Skeletal muscle tissue (tissue), 4 donors: Measurements from ENCODE around the gene CFAP298. TPM values are rescaled to one million over a fixed set of nuclear protein-coding genes. Genes with fewer than 3 reads are reported as not detected.
"Not testable (repeated sequence)": the region's sequence is repeated elsewhere in the genome, so short reads cannot be mapped to it uniquely, and the experiment has no call there.

Experiments
- H3K27ac ChIP-seq: one replicate; pipeline ENCODE4 v1.7.0; 2013; ENCODE audit warnings: mild to moderate bottlenecking, low read depth, low read length, inconsistent platforms
- H3K27me3 ChIP-seq, 3 donors: one replicate each; pipeline ENCODE4 v1.7.0; 2013; ENCODE audit warnings: low read length in 3 of 3; ENCODE audit not compliant: control insufficient read depth in 3 of 3, insufficient read depth in 3 of 3
- H3K36me3 ChIP-seq, 3 donors: one replicate each; pipeline ENCODE4 v1.7.0; 2013; ENCODE audit warnings: low read length in 3 of 3; ENCODE audit not compliant: control insufficient read depth in 3 of 3, insufficient read depth in 3 of 3
- H3K4me1 ChIP-seq, 3 donors: one replicate each; pipeline ENCODE4 v1.7.0; 2013; ENCODE audit warnings: low read length in 3 of 3, mild to moderate bottlenecking in 3 of 3; ENCODE audit not compliant: control insufficient read depth in 3 of 3, insufficient read depth in 3 of 3
- H3K4me3 ChIP-seq, 3 donors: one replicate each; pipeline ENCODE4 v1.7.0; 2013; ENCODE audit warnings: low read length in 3 of 3
- H3K9ac ChIP-seq, 3 donors: one replicate each; pipeline ENCODE4 v1.7.0; 2013; ENCODE audit warnings: low read length in 3 of 3, mild to moderate bottlenecking in 3 of 3, moderate library complexity in 2 of 3, low read depth in 1 of 3
- H3K9me3 ChIP-seq, 3 donors: one replicate each; pipeline ENCODE4 v1.7.0; 2013; ENCODE audit warnings: low read length in 3 of 3; ENCODE audit not compliant: control insufficient read depth in 3 of 3
- total RNA-seq: library from RNA; depleted of rRNA; stranded (reverse); fragments of >200 nt; gene quantifications from one replicate; pipeline ENCODE4 v1.2.3, GENCODE V29; 2014
- donor health status: Osteomylitis.

CFAP298 gene
- total RNA-seq, 1 donor from 2014 or later, result 14.6 TPM

DNA sequence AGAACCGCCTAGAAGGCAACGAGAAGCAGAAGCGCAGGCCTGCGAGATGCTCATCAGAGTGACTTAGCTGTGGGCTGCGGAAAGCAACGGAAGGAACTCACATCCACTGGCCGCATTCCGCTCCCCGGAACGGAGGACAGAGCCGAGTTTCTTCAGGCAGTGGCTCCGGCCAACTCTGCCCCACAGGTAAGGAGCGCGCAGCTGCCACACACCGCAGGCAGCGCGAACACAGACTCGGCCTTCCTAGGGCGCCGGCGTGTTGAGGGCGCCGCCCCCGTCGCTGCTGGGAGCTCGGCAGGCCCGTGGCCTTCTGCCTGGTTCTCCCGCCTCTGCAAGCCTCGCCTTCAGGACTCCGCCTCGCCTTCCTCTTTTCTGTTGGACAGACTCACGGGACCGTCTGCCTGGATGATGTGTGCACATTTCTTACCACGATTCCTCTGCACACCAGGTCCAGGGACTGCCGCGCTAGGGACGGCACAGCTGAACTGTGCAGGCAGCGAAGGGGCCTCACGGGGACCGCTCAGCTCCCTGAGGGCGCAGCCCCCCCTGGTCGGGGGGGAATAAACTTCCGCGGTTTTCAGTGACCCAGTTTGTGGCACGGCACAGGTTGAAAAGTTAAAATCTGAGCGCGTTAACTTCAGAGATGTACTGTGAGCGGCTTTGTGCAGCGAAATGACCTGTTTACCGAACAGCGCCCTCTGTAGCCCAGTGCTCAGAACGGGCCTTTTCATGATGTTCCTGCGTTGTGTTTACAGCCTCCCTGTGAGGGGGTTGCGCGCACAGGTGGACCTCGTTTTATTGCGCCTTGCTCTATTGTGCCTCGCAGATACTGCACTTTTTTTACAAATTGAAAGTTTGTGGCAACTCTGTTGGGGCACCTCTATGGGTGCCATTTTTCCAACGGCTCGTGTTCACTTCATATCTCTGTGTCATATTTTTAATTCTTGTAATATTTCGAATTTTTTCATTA lies 42.6 kb downstream of the CFAP298 start:
- Histone ChIP-seq H3K27ac (peak overlapping the region; percentile 39), H3K4me3 (peak overlapping the region; percentile 72 to 81 (median 79)), H3K9me3 (no peaks in the 10 kb centered on the region), H3K36me3 (no peaks in the 10 kb centered on the region), H3K4me1 (peaks cover 9 to 10% (median 9%) of the 10 kb centered on the region in 3 donors), H3K9ac (peak overlapping the region; percentile 69 to 87 (median 75)), H3K27me3 (peaks cover 0 to 6% (median 5%) of the 10 kb centered on the region in 3 donors)

DNA sequence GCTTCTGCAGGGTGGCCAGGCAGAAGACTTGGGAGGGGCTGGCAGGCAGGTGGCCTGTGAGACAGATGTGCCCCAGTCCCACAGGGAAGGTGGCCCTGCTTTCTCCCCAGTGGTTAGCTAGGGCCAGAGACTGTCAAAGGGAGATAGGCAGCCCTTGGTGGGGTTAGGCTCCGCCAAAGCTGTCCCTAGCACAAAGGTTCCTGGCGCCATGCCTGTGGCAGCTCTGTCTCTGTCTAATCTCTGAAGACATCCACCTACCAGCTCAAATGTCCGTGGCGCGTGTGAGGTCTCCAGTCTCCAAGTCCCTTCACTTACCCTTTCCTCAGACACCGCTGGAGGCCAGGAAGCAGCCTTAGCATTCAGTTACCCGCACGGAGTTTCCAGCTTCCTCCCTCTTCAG lies 44.6 kb downstream of the CFAP298 start:
- H3K4me3 ChIP-seq, result no peak overlapping the region

DNA sequence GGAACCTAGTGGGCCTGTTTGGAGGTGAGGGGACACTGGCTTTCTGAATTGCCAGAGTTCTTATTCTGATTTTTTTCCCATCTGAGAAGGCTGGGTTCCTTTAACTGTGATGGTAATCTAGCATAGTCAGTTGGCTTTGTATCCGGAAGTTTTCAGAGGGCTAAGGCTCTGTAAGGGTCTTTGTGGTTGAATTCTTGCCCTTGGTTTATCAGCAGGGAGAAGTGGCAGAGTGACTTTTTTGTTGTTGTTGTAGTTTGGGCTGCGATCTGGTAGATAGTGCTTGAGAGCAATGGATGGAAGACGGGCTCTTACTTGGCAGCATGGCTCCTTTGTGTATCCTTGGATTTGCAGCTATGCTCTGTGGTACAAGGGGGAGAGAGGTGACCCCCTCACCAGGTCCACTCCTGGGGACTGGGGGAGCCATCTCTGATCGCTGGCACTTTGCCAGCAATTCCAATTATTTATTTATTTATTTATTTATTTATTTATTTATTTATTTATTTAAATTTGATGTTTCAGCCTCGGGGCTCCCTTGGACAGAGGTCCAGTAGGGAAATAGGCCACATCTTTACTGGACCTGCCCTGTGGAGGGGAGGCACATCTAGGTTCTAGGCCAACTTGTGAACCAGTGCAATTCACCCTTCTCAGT lies 45.3 kb downstream of the CFAP298 start:
- H3K9me3 ChIP-seq, result no peaks in the 10 kb centered on the region
- H3K4me1 ChIP-seq, result peaks cover 9 to 10% (median 9%) of the 10 kb centered on the region in 3 donors
- H3K27me3 ChIP-seq, result no peaks in the 10 kb centered on the region
- H3K27ac ChIP-seq, result no peak overlapping the region
- H3K36me3 ChIP-seq, result no peaks in the 10 kb centered on the region
- H3K9ac ChIP-seq, result no peak overlapping the region
- no peak overlapping the region for H3K4me3 ChIP-seq

More for the DNA sequence above, 44.6 kb downstream of the CFAP298 start:
- Histone ChIP-seq H3K27ac (no peak overlapping the region), H3K4me1 (peaks cover 9 to 10% (median 9%) of the 10 kb centered on the region in 3 donors), H3K27me3 (peaks cover 0 to under 1% (median under 1%) of the 10 kb centered on the region in 3 donors), H3K9ac (no peak overlapping the region), H3K9me3 (no peaks in the 10 kb centered on the region), H3K36me3 (no peaks in the 10 kb centered on the region)

DNA sequence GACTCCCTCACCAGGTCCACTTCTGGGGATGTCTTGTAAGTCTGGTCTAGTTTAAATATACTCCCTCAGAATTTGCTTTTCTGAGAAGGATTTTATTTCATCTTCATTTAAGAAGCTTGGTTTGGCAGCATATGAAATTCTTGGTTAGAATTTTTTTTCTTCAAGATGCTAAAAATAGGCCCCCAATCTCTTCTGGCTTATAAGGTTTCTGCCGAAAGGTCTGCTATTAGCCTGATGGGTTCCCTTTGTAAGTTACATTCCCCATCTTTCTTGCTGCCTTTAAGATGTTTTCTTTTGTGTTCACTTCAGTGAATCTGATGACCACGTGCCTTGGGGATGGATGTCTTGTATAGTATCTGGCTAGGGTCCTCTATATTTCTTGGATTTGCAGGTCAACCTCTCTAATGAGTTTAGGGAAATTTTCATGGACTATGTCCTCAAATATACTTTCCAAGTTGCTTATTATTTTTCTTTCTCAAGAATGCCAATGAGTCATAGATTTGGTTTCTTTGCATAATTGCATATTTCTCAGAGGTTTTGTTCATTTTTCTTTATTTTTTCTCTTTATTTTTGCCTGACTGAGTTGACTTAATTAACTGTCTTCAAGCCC lies 46.2 kb downstream of the CFAP298 start:
- Histone ChIP-seq H3K9me3 (no peaks in the 10 kb centered on the region), H3K27me3 (no peaks in the 10 kb centered on the region), H3K4me1 (peaks cover 9 to 10% (median 9%) of the 10 kb centered on the region in 3 donors), H3K27ac (no peak overlapping the region), H3K4me3 (no peak overlapping the region), H3K36me3 (no peaks in the 10 kb centered on the region), H3K9ac (no peak overlapping the region)

DNA sequence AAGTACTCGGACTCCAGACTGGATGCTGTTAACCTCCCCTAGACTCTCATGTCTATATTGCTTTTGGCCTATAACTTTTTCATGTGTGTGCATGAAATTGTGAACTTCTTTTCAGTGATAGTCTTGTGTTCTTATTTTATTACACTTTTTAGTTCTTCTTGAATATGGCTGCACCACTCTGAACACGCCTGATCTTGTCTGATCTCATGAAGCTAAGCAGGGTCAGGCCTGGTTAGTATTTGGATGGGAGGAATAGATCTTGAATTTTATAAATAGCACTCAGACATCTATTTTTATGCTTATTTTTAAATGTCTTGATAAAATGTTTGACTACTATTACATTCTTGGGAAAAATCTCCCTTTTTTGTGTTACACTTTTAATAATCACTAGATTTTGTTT lies 49.3 kb downstream of the CFAP298 start:
- Histone ChIP-seq H3K4me3 (no peak overlapping the region), H3K36me3 (no peaks in the 10 kb centered on the region), H3K27ac (peak overlapping the region; percentile 26), H3K9me3 (no peaks in the 10 kb centered on the region), H3K4me1 (no peaks in the 10 kb centered on the region), H3K27me3 (no peaks in the 10 kb centered on the region), H3K9ac (no peak overlapping the region)

DNA sequence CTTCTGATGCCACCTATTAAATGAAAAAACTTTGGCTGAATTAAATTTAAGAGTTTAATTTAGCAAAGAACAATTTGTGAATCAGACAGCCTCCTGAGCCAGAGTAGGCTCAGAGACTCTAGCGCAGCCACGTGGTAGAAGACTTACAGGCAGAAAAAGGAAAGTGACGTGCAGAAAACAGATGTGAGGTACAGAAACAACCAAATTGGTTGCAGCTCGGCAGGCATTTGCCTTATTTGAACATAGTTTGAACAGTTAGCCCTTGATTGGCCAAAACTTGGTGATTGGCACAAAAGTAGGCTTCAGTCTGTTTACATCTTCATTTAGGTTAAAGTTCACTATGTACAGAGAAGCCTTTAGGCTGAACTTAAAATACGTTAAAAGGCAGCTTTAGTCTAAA lies 49.8 kb downstream of the CFAP298 start:
- Histone ChIP-seq H3K4me3 (no peak overlapping the region), H3K9ac (peak overlapping the region in 1 of 3 donors; percentile 10), H3K4me1 (no peaks in the 10 kb centered on the region), H3K36me3 (no peaks in the 10 kb centered on the region), H3K9me3 (no peaks in the 10 kb centered on the region), H3K27me3 (no peaks in the 10 kb centered on the region), H3K27ac (peak overlapping the region; percentile 26)

DNA sequence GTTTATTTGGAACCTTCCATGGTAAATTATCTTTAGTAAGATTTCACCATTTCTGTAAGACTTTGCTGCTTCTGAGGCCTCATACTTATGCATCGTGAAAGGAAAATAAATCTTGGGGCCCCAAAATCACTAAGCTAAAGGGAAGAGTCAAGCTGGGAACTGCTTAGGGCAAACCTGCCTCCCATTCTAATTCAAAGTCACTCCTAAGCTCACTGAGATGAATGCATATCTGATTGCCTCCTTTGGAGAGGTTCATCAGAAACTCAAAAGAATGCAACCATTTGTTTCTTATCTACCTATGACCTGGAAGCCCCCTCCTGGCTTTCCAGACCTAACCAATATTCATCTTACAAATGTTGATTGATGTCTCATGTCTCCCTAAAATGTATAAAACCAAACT lies 50.7 kb downstream of the CFAP298 start:
- H3K36me3 ChIP-seq, H3K27me3 ChIP-seq, H3K9me3 ChIP-seq, H3K4me1 ChIP-seq, H3K9ac ChIP-seq, H3K27ac ChIP-seq, H3K4me3 ChIP-seq: not testable (repeated sequence)

DNA sequence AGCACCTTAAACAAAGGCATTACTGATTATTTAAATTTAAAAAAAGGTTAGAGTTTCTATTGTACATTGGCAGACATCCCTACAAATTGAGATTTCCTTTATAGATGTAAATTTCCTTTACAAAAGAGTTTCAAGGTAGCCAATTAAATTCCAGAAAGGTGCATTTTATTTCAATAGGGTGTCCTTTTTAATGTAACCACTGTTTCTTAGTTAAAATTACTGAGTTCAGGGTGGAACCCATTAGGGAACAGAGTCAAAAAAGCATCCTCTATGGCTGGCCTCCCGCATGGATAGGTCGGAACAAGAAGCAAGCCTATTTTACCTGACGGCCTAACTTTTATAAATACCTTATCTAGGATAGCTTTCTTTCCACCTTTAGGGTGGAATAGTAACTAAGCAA lies 51.3 kb downstream of the CFAP298 start:
- Histone ChIP-seq H3K4me3 (no peak overlapping the region), H3K27me3 (no peaks in the 10 kb centered on the region), H3K36me3 (no peaks in the 10 kb centered on the region), H3K27ac (no peak overlapping the region), H3K4me1 (no peaks in the 10 kb centered on the region), H3K9me3 (no peaks in the 10 kb centered on the region), H3K9ac (no peak overlapping the region)

DNA sequence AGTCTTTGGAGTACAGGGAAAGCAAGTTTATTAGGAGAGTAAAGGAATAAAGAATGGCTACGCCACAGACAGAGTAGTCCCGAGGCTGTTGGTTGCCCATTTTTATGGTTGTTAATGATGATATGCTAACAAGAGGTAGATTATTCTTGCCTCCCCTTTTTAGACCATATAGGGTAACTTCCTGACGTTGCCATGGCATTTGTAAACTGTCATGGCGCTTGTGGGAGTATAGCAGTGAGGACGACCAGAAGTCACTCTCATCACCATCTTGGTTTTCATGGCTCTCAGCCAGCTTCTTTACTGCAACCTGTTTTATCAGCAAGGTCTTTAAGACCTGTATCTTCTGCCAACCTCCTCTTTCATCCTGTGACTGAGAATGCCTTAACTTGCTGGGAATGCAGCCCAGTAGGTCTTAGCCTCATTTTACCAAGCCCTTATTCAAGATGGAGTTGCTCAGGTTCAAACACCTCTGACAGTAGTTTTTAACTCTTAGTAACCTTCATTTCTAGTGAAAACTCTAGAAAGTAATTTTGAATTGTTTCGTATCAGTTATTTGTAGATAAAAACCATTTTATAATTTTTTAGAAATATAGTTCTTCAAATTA lies 53.1 kb downstream of the CFAP298 start:
- Histone ChIP-seq H3K36me3 (no peaks in the 10 kb centered on the region), H3K27ac (no peak overlapping the region), H3K27me3 (no peaks in the 10 kb centered on the region), H3K4me1 (no peaks in the 10 kb centered on the region), H3K9ac (no peak overlapping the region), H3K9me3 (no peaks in the 10 kb centered on the region), H3K4me3 (no peak overlapping the region)
